DMS114 treated with DMSO at 0.1 percent for 48 hours (cell line): ENCODE data around the gene PER1.

ENCODE experiments used
- DNase-seq: peaks from one replicate; lab custom pipeline; 2025; ENCODE audit not compliant: unreplicated experiment; lab: John Stamatoyannopoulos, UW

Gene PER1

GRCh38 chr17:8095361-8095760 is 56.8 kb downstream of the PER1 start:
- DNase-seq = no peak

- DNase-seq = no peak
Observed at GRCh38 chr17:8091033-8091687, 61.0 kb downstream of the PER1 start.
